HepG2 (cell line): ENCODE results near the gene MNAT1. TPM values are rescaled to one million over a fixed set of nuclear protein-coding genes. Genes with fewer than 3 reads are reported as not detected.
A peak's percentile ranks its signal among the peaks of the same experiment; 100 is the strongest.

Experiments
- ATF1 ChIP-seq: IDR thresholded peaks from 2 replicates; pipeline ENCODE4 v1.6.1; 2016; ENCODE audit warnings: mild to moderate bottlenecking, control low read depth
- ATF7 ChIP-seq, 2 experiments: fragments of 450-650 bp in 1 of 2; sonication (generic) in 1 of 2; formaldehyde crosslinking in 1 of 2; IDR thresholded peaks; 2 replicates each; pipeline versions ENCODE4 v1.4.0 to v1.6.1; 2016 to 2020; ENCODE audit warnings: antibody characterized with exemption in 1 of 2, mild to moderate bottlenecking in 1 of 2, missing genetic modification reagents in 1 of 2
- BCL6 ChIP-seq: IDR thresholded peaks from 2 replicates; pipeline ENCODE4 v1.6.1; 2016; ENCODE audit warnings: missing genetic modification reagents, missing compliant biosample characterization
- CBX1 ChIP-seq: IDR thresholded peaks from one replicate; pipeline ENCODE4 v1.6.1; 2016; ENCODE audit warnings: antibody characterized with exemption, low read depth
- ELF3 ChIP-seq: IDR thresholded peaks from 2 replicates; pipeline ENCODE4 v1.6.1; 2016; ENCODE audit warnings: missing genetic modification reagents, missing compliant biosample characterization
- FOXA1 ChIP-seq, 2 experiments: fragments of 450-650 bp in 1 of 2; sonication (generic) in 1 of 2; formaldehyde crosslinking in 1 of 2; IDR thresholded peaks; 2 replicates each; pipeline versions ENCODE4 v1.4.0 to v1.6.1; 2016 to 2020; ENCODE audit warnings: missing genetic modification reagents in 1 of 2
- FOXK1 ChIP-seq: sonication (generic); formaldehyde crosslinking; IDR thresholded peaks from 2 replicates; pipeline ENCODE4 v1.4.0; 2020; ENCODE audit warnings: low read depth, missing genetic modification reagents, borderline replicate concordance
- HCFC1 ChIP-seq: fragments of 150-350 bp; IDR thresholded peaks from 2 replicates; pipeline ENCODE4 v1.6.1; 2014; ENCODE audit warnings: low read depth, low read length
- IKZF1 ChIP-seq: fragments of 450-650 bp; IDR thresholded peaks from 2 replicates; pipeline ENCODE4 v1.7.1; 2016
- KDM4B ChIP-seq: sonication (generic); formaldehyde crosslinking; IDR thresholded peaks from 2 replicates; pipeline ENCODE4 v1.4.0; 2020; ENCODE audit warnings: missing genetic modification reagents
- MAZ ChIP-seq, 2 experiments: sonication (generic) in 1 of 2; formaldehyde crosslinking in 1 of 2; IDR thresholded peaks; 2 replicates each; pipeline versions ENCODE4 v1.5.0 to v1.6.1; 2012 to 2020; ENCODE audit warnings: low read depth in 2 of 2, mild to moderate bottlenecking in 2 of 2, borderline replicate concordance in 1 of 2, improper control_type of control experiment in 1 of 2, low read length in 1 of 2, missing genetic modification reagents in 1 of 2, moderate library complexity in 1 of 2
- NAIF1 ChIP-seq: sonication (generic); formaldehyde crosslinking; IDR thresholded peaks from 2 replicates; pipeline ENCODE4 v1.5.0; 2020; ENCODE audit warnings: mild to moderate bottlenecking, missing genetic modification reagents, borderline replicate concordance
- NR2C2 ChIP-seq: sonication (generic); formaldehyde crosslinking; IDR thresholded peaks from 2 replicates; pipeline ENCODE4 v1.4.0; 2020; ENCODE audit warnings: missing genetic modification reagents, mild to moderate bottlenecking, moderate library complexity, borderline replicate concordance
- PHF20 ChIP-seq: sonication (generic); formaldehyde crosslinking; IDR thresholded peaks from 2 replicates; pipeline ENCODE4 v1.5.0; 2020; ENCODE audit warnings: mild to moderate bottlenecking, missing genetic modification reagents
- REPIN1 ChIP-seq: sonication (generic); formaldehyde crosslinking; IDR thresholded peaks from 2 replicates; pipeline ENCODE4 v1.8.0; 2022; ENCODE audit warnings: missing genetic modification reagents, low read depth, mild to moderate bottlenecking, borderline replicate concordance
- TAF1 ChIP-seq: sonication (generic); formaldehyde crosslinking; IDR thresholded peaks from 2 replicates; pipeline ENCODE4 v1.4.0; 2020; ENCODE audit warnings: missing genetic modification reagents
- ZNF230 ChIP-seq: sonication (generic); formaldehyde crosslinking; IDR thresholded peaks from 2 replicates; pipeline ENCODE4 v1.4.0; 2020; ENCODE audit warnings: mild to moderate bottlenecking, missing genetic modification reagents
- ZNF274 ChIP-seq: sonication (generic); formaldehyde crosslinking; IDR thresholded peaks from 2 replicates; pipeline ENCODE4 v1.5.1; 2020; ENCODE audit warnings: mild to moderate bottlenecking, missing genetic modification reagents
- ZNF468 ChIP-seq: sonication (generic); formaldehyde crosslinking; IDR thresholded peaks from 2 replicates; pipeline ENCODE4 v1.8.0; 2022; ENCODE audit warnings: mild to moderate bottlenecking, moderate library complexity, missing genetic modification reagents
- ZSCAN31 ChIP-seq: sonication (generic); formaldehyde crosslinking; IDR thresholded peaks from 2 replicates; pipeline ENCODE4 v1.5.0; 2020; ENCODE audit warnings: low read depth, mild to moderate bottlenecking, missing genetic modification reagents
- polyA plus RNA-seq, 8 experiments: library from polyadenylated mRNA; depleted of rRNA in 3 of 8; stranded (reverse) in 7 of 8; unstranded in 1 of 8; fragments of >200 nt; fragmentation: Illumina TruSeq in 4 of 8; extraction: Trizol in 4 of 8; gene quantifications; 2 replicates each; pipeline versions ENCODE4 v1.2.1 to v1.2.3, GENCODE V29; 2011 to 2016; ENCODE audit warnings: low read depth in 4 of 8, missing spikeins in 1 of 8, mixed read lengths in 1 of 8; ENCODE audit not compliant: insufficient read depth in 1 of 8
- total RNA-seq, 5 experiments: library from RNA; depleted of rRNA; stranded (reverse); fragments of >200 nt; fragmentation: Illumina TruSeq; extraction: Trizol; gene quantifications; 2 replicates each; pipeline ENCODE4 v1.2.3, GENCODE V29; 2016; ENCODE audit warnings: low read depth in 1 of 5
- TF ChIP-seq, protein P1 (sequence below): IDR thresholded peaks from 2 replicates; pipeline ENCODE4 v1.6.1; 2016; ENCODE audit warnings: mild to moderate bottlenecking, missing biosample characterization, missing genetic modification reagents
- TF ChIP-seq, protein P2 (sequence below): IDR thresholded peaks from 2 replicates; pipeline ENCODE4 v1.6.1; 2012; ENCODE audit warnings: inconsistent platforms
- TF ChIP-seq, protein P3 (sequence below): sonication (generic); formaldehyde crosslinking; IDR thresholded peaks from 2 replicates; pipeline ENCODE4 v1.8.0; 2022; ENCODE audit warnings: mild to moderate bottlenecking, missing genetic modification reagents, moderate library complexity
- TF ChIP-seq, protein P4 (sequence below): sonication (generic); formaldehyde crosslinking; IDR thresholded peaks from 2 replicates; pipeline ENCODE4 v1.8.1; 2022; ENCODE audit warnings: low read depth, mild to moderate bottlenecking, missing genetic modification reagents

Gene MNAT1
- total and polyA plus RNA-seq, 2 of the 13 experiments (the other 11 are each of a cell fraction or from before 2014, with no cell fraction given) = 49.2 to 94.8 TPM

DNA sequence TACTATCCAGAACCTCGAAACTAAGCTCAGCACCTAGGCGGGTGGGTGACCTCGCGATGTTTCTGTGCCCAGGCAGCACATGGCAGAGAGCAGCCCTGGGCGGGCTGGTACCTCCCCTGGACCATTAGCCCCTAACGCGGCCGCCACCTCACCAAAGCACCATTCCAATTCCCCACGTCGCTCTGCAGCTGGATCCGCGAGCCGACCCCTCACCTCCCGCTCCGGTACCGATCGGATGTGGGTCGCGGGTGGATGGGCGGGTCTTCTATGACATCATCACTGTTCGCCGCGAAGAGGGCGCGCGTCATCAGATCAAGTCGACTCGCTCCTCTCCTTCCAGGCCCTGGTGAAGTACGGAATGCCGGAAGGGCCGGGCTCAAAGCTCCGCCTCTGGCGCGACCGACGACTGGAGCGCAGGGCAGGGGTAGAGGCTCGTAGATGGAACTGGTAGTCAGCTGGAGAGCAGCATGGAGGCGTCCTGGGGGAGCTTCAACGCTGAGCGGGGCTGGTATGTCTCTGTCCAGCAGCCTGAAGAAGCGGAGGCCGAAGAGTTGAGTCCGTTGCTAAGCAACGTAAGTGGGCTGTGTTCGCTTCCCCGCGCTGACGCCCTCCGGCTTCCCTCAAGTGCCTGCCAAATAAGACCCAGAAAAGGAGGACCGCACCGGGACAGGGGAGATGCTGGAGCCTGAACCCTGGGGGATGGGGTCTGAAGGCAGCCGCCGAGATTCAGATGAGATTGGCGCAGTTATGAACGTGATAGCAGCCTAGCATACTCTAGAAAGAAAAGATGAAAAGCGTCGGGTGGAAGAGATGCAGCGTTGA lies 246.5 kb downstream of the MNAT1 start, which contains the start of the genes SLC38A6 and TRMT5 (continued):
- TF ChIP-seq MAZ (IDR thresholded peaks at IDR 0.05; ENCODE audit: borderline replicate concordance, low read depth, low read length) (no peak), MAZ (CRISPR knock-in tag; IDR thresholded peaks at IDR 0.05; ENCODE audit: low read depth) (peak; percentile 59), TAF1 (CRISPR knock-in tag) (peak; percentile 75), NR2C2 (CRISPR knock-in tag) (peak; percentile 80), ATF1 (CRISPR knock-in tag) (peak; percentile 99), HCFC1 (peak; percentile 65), PHF20 (CRISPR knock-in tag) (peak; percentile 96), ZSCAN31 (CRISPR knock-in tag) (peak; percentile 85), IKZF1 (no peak), ZNF468 (CRISPR knock-in tag) (no peak), KDM4B (peak; percentile 66; the same call in 1 of the 2 replicates), ZNF230 (CRISPR knock-in tag) (no peak; the same call in 1 of the 2 replicates), BCL6 (peak; percentile 35), CBX1 (peak; percentile 55), FOXK1 (peak; percentile 70), REPIN1 (CRISPR knock-in tag) (peak; percentile 84), ATF7 (IDR thresholded peaks at IDR 0.05) (peak; percentile 98), ATF7 (CRISPR knock-in tag; IDR thresholded peaks at IDR 0.05) (peak; percentile 88), FOXA1 (IDR thresholded peaks at IDR 0.05) (no peak), FOXA1 (CRISPR knock-in tag; IDR thresholded peaks at IDR 0.05) (no peak), ELF3 (peak; percentile 60; the same call in 1 of the 2 replicates), ZNF274 (0 out of 2 replicates have a peak, but pooled peaks have one; percentile 51), NAIF1 (peak; percentile 87)
- TF ChIP-seq, protein P1, sequence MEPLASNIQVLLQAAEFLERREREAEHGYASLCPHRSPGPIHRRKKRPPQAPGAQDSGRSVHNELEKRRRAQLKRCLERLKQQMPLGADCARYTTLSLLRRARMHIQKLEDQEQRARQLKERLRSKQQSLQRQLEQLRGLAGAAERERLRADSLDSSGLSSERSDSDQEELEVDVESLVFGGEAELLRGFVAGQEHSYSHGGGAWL = peak; percentile 79
- TF ChIP-seq, protein P2, sequence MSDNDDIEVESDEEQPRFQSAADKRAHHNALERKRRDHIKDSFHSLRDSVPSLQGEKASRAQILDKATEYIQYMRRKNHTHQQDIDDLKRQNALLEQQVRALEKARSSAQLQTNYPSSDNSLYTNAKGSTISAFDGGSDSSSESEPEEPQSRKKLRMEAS = peak; percentile 89
- TF ChIP-seq, protein P3, sequence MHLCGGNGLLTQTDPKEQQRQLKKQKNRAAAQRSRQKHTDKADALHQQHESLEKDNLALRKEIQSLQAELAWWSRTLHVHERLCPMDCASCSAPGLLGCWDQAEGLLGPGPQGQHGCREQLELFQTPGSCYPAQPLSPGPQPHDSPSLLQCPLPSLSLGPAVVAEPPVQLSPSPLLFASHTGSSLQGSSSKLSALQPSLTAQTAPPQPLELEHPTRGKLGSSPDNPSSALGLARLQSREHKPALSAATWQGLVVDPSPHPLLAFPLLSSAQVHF (CRISPR knock-in tag) = 0 out of 2 replicates have a peak, but pooled peaks have one; percentile 37
- TF ChIP-seq, protein P4, sequence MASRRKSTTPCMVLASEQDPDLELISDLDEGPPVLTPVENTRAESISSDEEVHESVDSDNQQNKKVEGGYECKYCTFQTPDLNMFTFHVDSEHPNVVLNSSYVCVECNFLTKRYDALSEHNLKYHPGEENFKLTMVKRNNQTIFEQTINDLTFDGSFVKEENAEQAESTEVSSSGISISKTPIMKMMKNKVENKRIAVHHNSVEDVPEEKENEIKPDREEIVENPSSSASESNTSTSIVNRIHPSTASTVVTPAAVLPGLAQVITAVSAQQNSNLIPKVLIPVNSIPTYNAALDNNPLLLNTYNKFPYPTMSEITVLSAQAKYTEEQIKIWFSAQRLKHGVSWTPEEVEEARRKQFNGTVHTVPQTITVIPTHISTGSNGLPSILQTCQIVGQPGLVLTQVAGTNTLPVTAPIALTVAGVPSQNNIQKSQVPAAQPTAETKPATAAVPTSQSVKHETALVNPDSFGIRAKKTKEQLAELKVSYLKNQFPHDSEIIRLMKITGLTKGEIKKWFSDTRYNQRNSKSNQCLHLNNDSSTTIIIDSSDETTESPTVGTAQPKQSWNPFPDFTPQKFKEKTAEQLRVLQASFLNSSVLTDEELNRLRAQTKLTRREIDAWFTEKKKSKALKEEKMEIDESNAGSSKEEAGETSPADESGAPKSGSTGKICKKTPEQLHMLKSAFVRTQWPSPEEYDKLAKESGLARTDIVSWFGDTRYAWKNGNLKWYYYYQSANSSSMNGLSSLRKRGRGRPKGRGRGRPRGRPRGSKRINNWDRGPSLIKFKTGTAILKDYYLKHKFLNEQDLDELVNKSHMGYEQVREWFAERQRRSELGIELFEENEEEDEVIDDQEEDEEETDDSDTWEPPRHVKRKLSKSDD (CRISPR knock-in tag) = peak; percentile 67; the same call in 1 of the 2 replicates
